Epithelial cell of proximal tubule (primary cell): ENCODE measurements around the gene PAQR8. TPM values are rescaled to one million over a fixed set of nuclear protein-coding genes. Genes with fewer than 3 reads are reported as not detected.

Experiments used
- DNase-seq: peaks from one replicate; pipeline ENCODE4 v3.0.0-alpha.2; 2011; ENCODE audit warnings: low read depth
- H3K4me3 ChIP-seq: 2 replicates; pipeline ENCODE4 v1.5.1; 2011; ENCODE audit warnings: low read depth, mild to moderate bottlenecking, low read length
- CTCF ChIP-seq: conservative IDR thresholded peaks from 2 replicates; pipeline ENCODE4 v1.5.1; 2012; ENCODE audit warnings: low read depth, mild to moderate bottlenecking, low read length
- total RNA-seq: library from RNA; depleted of rRNA; stranded (reverse); fragments of >200 nt; gene quantifications from 2 replicates; pipeline ENCODE4 v1.2.3, GENCODE V29; 2015

PAQR8 gene
- total RNA-seq, 1 donor from 2014 or later = 8.2 TPM

GRCh38 chr6:52333840-52334200, 28.1 kb upstream of the PAQR8 start:
- DNase-seq = no peak
- H3K4me3 ChIP-seq = no peak overlapping the region
- TF ChIP-seq CTCF = no peak

GRCh38 chr6:52335576-52335975, 26.4 kb upstream of the PAQR8 start:
- no peak for DNase-seq
- H3K4me3 ChIP-seq = no peak overlapping the region
- TF ChIP-seq CTCF = no peak

GRCh38 chr6:52336919-52337561, 24.9 kb upstream of the PAQR8 start:
- DNase-seq = no peak
- no peak for TF ChIP-seq CTCF
- no peak overlapping the region for H3K4me3 ChIP-seq

- no peak for DNase-seq
- H3K4me3 ChIP-seq = no peak overlapping the region
- no peak for TF ChIP-seq CTCF
Measured at GRCh38 chr6:52337633-52338290, 24.2 kb upstream of the PAQR8 start.

GRCh38 chr6:52340603-52340880, 21.4 kb upstream of the PAQR8 start:
- no peak for DNase-seq
- no peak overlapping the region for H3K4me3 ChIP-seq
- no peak for TF ChIP-seq CTCF

GRCh38 chr6:52341561-52342260, 20.2 kb upstream of the PAQR8 start:
- TF ChIP-seq CTCF = no peak
- DNase-seq = no peak

More at GRCh38 chr6:52341561-52342260, 20.2 kb upstream of the PAQR8 start:
- no peak overlapping the region for H3K4me3 ChIP-seq
